Neural cell (in vitro differentiated cells): ENCODE results near the gene LRGUK. TPM values are rescaled to one million over a fixed set of nuclear protein-coding genes. Genes with fewer than 3 reads are reported as not detected.

Experiments
- H2AFZ ChIP-seq: fragments of 200-600, 300-800 bp; sonication (generic), shearing (Covaris generic); 2 replicates; pipeline ENCODE4 v1.6.0; 2014; ENCODE audit warnings: low read depth, mild to moderate bottlenecking, antibody characterized with exemption, low read length, moderate library complexity
- H3F3A ChIP-seq: fragments of 200-600 bp; shearing (Covaris generic); 2 replicates; pipeline ENCODE4 v1.6.1; 2016; ENCODE audit warnings: mild to moderate bottlenecking, moderate library complexity, mixed read lengths, antibody characterized with exemption, low read length; ENCODE audit not compliant: insufficient read depth, poor library complexity, severe bottlenecking
- H3K27ac ChIP-seq: fragments of 200-600, 300-800 bp; sonication (generic), shearing (Covaris generic); 2 replicates; pipeline ENCODE4 v1.5.1; 2014; ENCODE audit warnings: mild to moderate bottlenecking, low read length, moderate library complexity
- H3K27me3 ChIP-seq: fragments of 300-800, 200-600 bp; sonication (generic), shearing (Covaris generic); 2 replicates; pipeline ENCODE4 v1.6.0; 2014; ENCODE audit warnings: mild to moderate bottlenecking, low read depth, low read length, moderate library complexity; ENCODE audit not compliant: insufficient read depth
- H3K36me3 ChIP-seq: fragments of 300-800, 200-600 bp; sonication (generic), shearing (Covaris generic); 2 replicates; pipeline ENCODE4 v1.5.1; 2014; ENCODE audit warnings: mild to moderate bottlenecking, antibody characterized with exemption, low read length, moderate library complexity; ENCODE audit not compliant: insufficient read depth
- H3K4me2 ChIP-seq: fragments of 300-800, 200-600 bp; sonication (generic), shearing (Covaris generic); 2 replicates; pipeline ENCODE4 v1.6.0; 2014; ENCODE audit warnings: mild to moderate bottlenecking, low read length
- H3K4me3 ChIP-seq: fragments of 300-800, 200-600 bp; sonication (generic), shearing (Covaris generic); 2 replicates; pipeline ENCODE4 v1.5.1; 2014; ENCODE audit warnings: mild to moderate bottlenecking, low read length, moderate library complexity
- H3K79me2 ChIP-seq: fragments of 200-600 bp; shearing (Covaris generic); replicated peaks from 2 replicates; pipeline ENCODE4 v1.6.0; 2014; ENCODE audit warnings: mild to moderate bottlenecking, low read length, moderate library complexity; ENCODE audit not compliant: insufficient read depth
- H3K9ac ChIP-seq: fragments of 300-800, 200-600 bp; sonication (generic), shearing (Covaris generic); 2 replicates; pipeline ENCODE4 v1.6.1; 2016; ENCODE audit warnings: mild to moderate bottlenecking, low read length, mixed read lengths
- H3K9me2 ChIP-seq: fragments of 200-600 bp; shearing (Covaris generic); 2 replicates; pipeline ENCODE4 v1.6.1; 2016; ENCODE audit warnings: mild to moderate bottlenecking, low read length, mixed read lengths; ENCODE audit not compliant: insufficient read depth
- H3K9me3 ChIP-seq: fragments of 200-600, 300-800 bp; sonication (generic), shearing (Covaris generic); 2 replicates; pipeline ENCODE4 v1.6.1; 2016; ENCODE audit warnings: mild to moderate bottlenecking, mixed run types, low read length, moderate library complexity, mixed read lengths
- H4K20me1 ChIP-seq: fragments of 200-600 bp; shearing (Covaris generic); 2 replicates; pipeline ENCODE4 v1.6.1; 2016; ENCODE audit warnings: mild to moderate bottlenecking, mixed run types; ENCODE audit not compliant: insufficient read depth
- CTCF ChIP-seq: fragments of 450-650 bp; IDR thresholded peaks from 2 replicates; pipeline ENCODE4 v1.5.1; 2014; ENCODE audit warnings: antibody characterized with exemption, mild to moderate bottlenecking, moderate library complexity; ENCODE audit not compliant: poor library complexity, severe bottlenecking
- EP300 ChIP-seq: fragments of 450-650 bp; conservative IDR thresholded peaks from 2 replicates; pipeline ENCODE4 v1.6.1; 2014; ENCODE audit warnings: antibody characterized with exemption, mild to moderate bottlenecking, moderate library complexity; ENCODE audit not compliant: poor library complexity, severe bottlenecking
- EZH2 ChIP-seq: fragments of 200-600, 300-800 bp; shearing (Covaris generic), sonication (generic); IDR thresholded peaks from 2 replicates; pipeline ENCODE4 v1.6.1; 2014; ENCODE audit warnings: antibody characterized with exemption, low read length, borderline replicate concordance, mild to moderate bottlenecking; ENCODE audit not compliant: insufficient read depth, poor library complexity, severe bottlenecking
- MXI1 ChIP-seq: fragments of 450-650 bp; conservative IDR thresholded peaks from 2 replicates; pipeline ENCODE4 v1.6.1; 2014; ENCODE audit warnings: antibody characterized with exemption, mild to moderate bottlenecking; ENCODE audit not compliant: poor library complexity, severe bottlenecking
- POLR2AphosphoS5 ChIP-seq: IDR thresholded peaks from 2 replicates; pipeline ENCODE4 v1.6.1; 2012
- RAD21 ChIP-seq: fragments of 450-650 bp; conservative IDR thresholded peaks from 2 replicates; pipeline ENCODE4 v1.6.1; 2014; ENCODE audit warnings: antibody characterized with exemption, mild to moderate bottlenecking, moderate library complexity
- REST ChIP-seq: IDR thresholded peaks from 2 replicates; pipeline ENCODE4 v1.6.1; 2012; ENCODE audit warnings: borderline replicate concordance
- SMC3 ChIP-seq: fragments of 450-650 bp; conservative IDR thresholded peaks from 2 replicates; pipeline ENCODE4 v1.6.1; 2014; ENCODE audit warnings: antibody characterized with exemption, mild to moderate bottlenecking, moderate library complexity; ENCODE audit not compliant: poor library complexity
- TAF1 ChIP-seq: IDR thresholded peaks from 2 replicates; pipeline ENCODE4 v1.6.1; 2012; ENCODE audit warnings: low read depth
- polyA plus RNA-seq: library from polyadenylated mRNA; depleted of rRNA; stranded (reverse); fragments of >200 nt; gene quantifications from 2 replicates; pipeline ENCODE4 v1.2.3, GENCODE V29; 2014

Gene LRGUK
- polyA plus RNA-seq, 1 donor from 2014 or later: 4.9 TPM

GRCh38 chr7:134086998-134087735 lies 40.0 kb upstream of the LRGUK start:
- Histone ChIP-seq H3K27ac (no peak overlapping the region), H3K27me3 (no peaks in the 10 kb centered on the region), H3K36me3 (no peaks in the 10 kb centered on the region), H3K4me2 (no peak overlapping the region), H3K4me3 (no peak overlapping the region), H3K9ac (no peak overlapping the region), H4K20me1 (no peaks in the 10 kb centered on the region), H3K9me2 (no peaks in the 10 kb centered on the region), H3F3A (no peaks in the 10 kb centered on the region), H3K79me2 (no peaks in the 10 kb centered on the region), H3K9me3 (peaks cover 10% of the 10 kb centered on the region), H2AFZ (no peak overlapping the region)
- TF ChIP-seq REST: no peak

- TF ChIP-seq CTCF (no peak), REST (no peak), POLR2AphosphoS5 (no peak), EP300 (no peak), MXI1 (no peak), TAF1 (no peak), RAD21 (no peak), SMC3 (no peak), EZH2 (no peak)
- Histone ChIP-seq H2AFZ (no peak overlapping the region), H3K4me3 (no peak overlapping the region), H3K9me3 (peaks cover 10% of the 10 kb centered on the region), H3K27me3 (no peaks in the 10 kb centered on the region), H3K4me2 (no peak overlapping the region), H4K20me1 (no peaks in the 10 kb centered on the region), H3F3A (no peaks in the 10 kb centered on the region), H3K79me2 (no peaks in the 10 kb centered on the region), H3K9me2 (no peaks in the 10 kb centered on the region), H3K9ac (no peak overlapping the region), H3K36me3 (no peaks in the 10 kb centered on the region), H3K27ac (no peak overlapping the region)
Observed at GRCh38 chr7:134088199-134088598, 38.9 kb upstream of the LRGUK start.
